ENCODE measurements around the gene PHYKPL.

The PHYKPL gene

GRCh38 chr5:178221853-178222252 is 10.7 kb downstream of the PHYKPL start:
- no peak for DNase-seq

- DNase-seq = no peak
Observed at GRCh38 chr5:178221282-178221681, 11.3 kb downstream of the PHYKPL start.

GRCh38 chr5:178218827-178219226 is 13.8 kb downstream of the PHYKPL start:
- DNase-seq = no peak

GRCh38 chr5:178218237-178218776 is 14.3 kb downstream of the PHYKPL start:
- no peak for DNase-seq

- no peak for DNase-seq
Observed at GRCh38 chr5:178216779-178217178, 15.8 kb downstream of the PHYKPL start.

- DNase-seq = no peak
Observed at GRCh38 chr5:178216088-178216534, 16.5 kb downstream of the PHYKPL start.

GRCh38 chr5:178215280-178216002 is 17.2 kb downstream of the PHYKPL start:
- DNase-seq = no peak

- DNase-seq = no peak
Observed at GRCh38 chr5:178214160-178214803, 18.3 kb downstream of the PHYKPL start.

GRCh38 chr5:178213748-178214151 is 18.9 kb downstream of the PHYKPL start:
- no peak for DNase-seq

- DNase-seq = no peak
Observed at GRCh38 chr5:178213003-178213461, 19.6 kb downstream of the PHYKPL start.

- DNase-seq = no peak
Observed at GRCh38 chr5:178212241-178213002, 20.2 kb downstream of the PHYKPL start.

- DNase-seq = no peak
Observed at GRCh38 chr5:178211095-178212048, 21.2 kb downstream of the PHYKPL start.

GRCh38 chr5:178210686-178211085 is 21.9 kb downstream of the PHYKPL start:
- DNase-seq = no peak

GRCh38 chr5:178210073-178210535 is 22.5 kb downstream of the PHYKPL start:
- DNase-seq = no peak

- DNase-seq = no peak
Observed at GRCh38 chr5:178209334-178210072, 23.1 kb downstream of the PHYKPL start.

GRCh38 chr5:178208540-178209227 is 23.9 kb downstream of the PHYKPL start:
- no peak for DNase-seq

- DNase-seq = no peak
Observed at GRCh38 chr5:178207917-178208280, 24.7 kb downstream of the PHYKPL start.

GRCh38 chr5:178207183-178207916 is 25.3 kb downstream of the PHYKPL start:
- no peak for DNase-seq

- DNase-seq = no peak
Observed at GRCh38 chr5:178206166-178207101, 26.2 kb downstream of the PHYKPL start.

Measured in activated naive CD4-positive, alpha-beta T cell (primary cell).